ENCODE results near the gene CROCC2.
A peak's percentile ranks its signal among the peaks of the same experiment; 100 is the strongest.

The CROCC2 gene

GRCh38 chr2:241001413-241002274 is 95.5 kb downstream of the CROCC2 start:
- H3K27ac Mint-ChIP-seq = no peak overlapping the region
- peaks cover 17% of the 10 kb centered on the region for H3K4me1 Mint-ChIP-seq
- H3K36me3 Mint-ChIP-seq (ENCODE audit: low read depth) = peaks cover 11% of the 10 kb centered on the region
- peaks cover 66% of the 10 kb centered on the region for H3K27me3 Mint-ChIP-seq (ENCODE audit: low read depth, poor library complexity)
- no peak for TF ChIP-seq CTCF (IDR thresholded peaks at IDR 0.05)
- peak overlapping the region; percentile 14 for H3K4me3 Mint-ChIP-seq
- peaks cover 35% of the 10 kb centered on the region for H3K9me3 Mint-ChIP-seq
- DNase-seq = no peak

- peaks cover 11% of the 10 kb centered on the region for H3K36me3 Mint-ChIP-seq (ENCODE audit: low read depth)
- H3K9me3 Mint-ChIP-seq = peaks cover 36% of the 10 kb centered on the region
- DNase-seq = no peak
- H3K27ac Mint-ChIP-seq = no peak overlapping the region
- no peak for TF ChIP-seq CTCF (IDR thresholded peaks at IDR 0.05)
- no peak overlapping the region for H3K4me3 Mint-ChIP-seq
- peaks cover 68% of the 10 kb centered on the region for H3K27me3 Mint-ChIP-seq (ENCODE audit: low read depth, poor library complexity)
- peaks cover 8% of the 10 kb centered on the region for H3K4me1 Mint-ChIP-seq
These were observed 96.3 kb downstream of the CROCC2 start for GRCh38 chr2:241002275-241003046.

GRCh38 chr2:241003047-241003360 is 96.9 kb downstream of the CROCC2 start:
- H3K4me3 Mint-ChIP-seq = no peak overlapping the region
- H3K27ac Mint-ChIP-seq = no peak overlapping the region
- peaks cover 36% of the 10 kb centered on the region for H3K9me3 Mint-ChIP-seq
- peaks cover 72% of the 10 kb centered on the region for H3K27me3 Mint-ChIP-seq (ENCODE audit: low read depth, poor library complexity)
- no peak for TF ChIP-seq CTCF (IDR thresholded peaks at IDR 0.05)
- H3K4me1 Mint-ChIP-seq = peaks cover 5% of the 10 kb centered on the region
- peaks cover 11% of the 10 kb centered on the region for H3K36me3 Mint-ChIP-seq (ENCODE audit: low read depth)
- no peak for DNase-seq

GRCh38 chr2:241003369-241003768 is 97.2 kb downstream of the CROCC2 start:
- Mint-ChIP-seq H3K4me1 (peaks cover 5% of the 10 kb centered on the region), H3K4me3 (no peak overlapping the region), H3K27ac (no peak overlapping the region), H3K36me3 (ENCODE audit: low read depth) (peaks cover 11% of the 10 kb centered on the region), H3K27me3 (ENCODE audit: low read depth, poor library complexity) (peaks cover 73% of the 10 kb centered on the region), H3K9me3 (peaks cover 36% of the 10 kb centered on the region)
- TF ChIP-seq CTCF (IDR thresholded peaks at IDR 0.05) = no peak
- no peak for DNase-seq

GRCh38 chr2:241003830-241004564 is 97.9 kb downstream of the CROCC2 start:
- peaks cover 11% of the 10 kb centered on the region for H3K36me3 Mint-ChIP-seq (ENCODE audit: low read depth)
- peaks cover 36% of the 10 kb centered on the region for H3K9me3 Mint-ChIP-seq
- no peak overlapping the region for H3K27ac Mint-ChIP-seq
- no peak for DNase-seq
- peaks cover 77% of the 10 kb centered on the region for H3K27me3 Mint-ChIP-seq (ENCODE audit: low read depth, poor library complexity)
- peaks cover 10% of the 10 kb centered on the region for H3K4me1 Mint-ChIP-seq
- no peak for TF ChIP-seq CTCF (IDR thresholded peaks at IDR 0.05)
- no peak overlapping the region for H3K4me3 Mint-ChIP-seq
